IgD-negative memory B cell (primary cell): ENCODE measurements around the gene VWDE. TPM values are rescaled to one million over a fixed set of nuclear protein-coding genes. Genes with fewer than 3 reads are reported as not detected.
A peak's percentile ranks its signal among the peaks of the same experiment; 100 is the strongest.
"Not testable (repeated sequence)": the region's sequence is repeated elsewhere in the genome, so short reads cannot be mapped to it uniquely, and the experiment has no call there.

Experiments
- H3K27ac Mint-ChIP-seq, 3 donors: one replicate each; pipeline ENCODE4 v1.8.0; 2020 to 2022; ENCODE audit warnings: mild to moderate bottlenecking in 3 of 3, mixed read lengths in 3 of 3, moderate library complexity in 1 of 3
- H3K27me3 Mint-ChIP-seq: one replicate; pipeline ENCODE4 v1.8.0; 2021; ENCODE audit warnings: mixed read lengths
- H3K36me3 Mint-ChIP-seq: one replicate; pipeline ENCODE4 v1.8.0; 2020; ENCODE audit warnings: mild to moderate bottlenecking, mixed read lengths
- H3K4me1 Mint-ChIP-seq, 3 donors: one replicate each; pipeline ENCODE4 v1.8.0; 2020 to 2022; ENCODE audit warnings: mixed read lengths in 3 of 3, mild to moderate bottlenecking in 1 of 3
- H3K4me3 Mint-ChIP-seq, 4 donors: one replicate each; pipeline ENCODE4 v1.8.0; 2020 to 2022; ENCODE audit warnings: mild to moderate bottlenecking in 4 of 4, mixed read lengths in 4 of 4, moderate library complexity in 3 of 4
- H3K9me3 Mint-ChIP-seq, 3 donors: one replicate each; pipeline ENCODE4 v1.8.0; 2020 to 2021; ENCODE audit warnings: mixed read lengths in 3 of 3, mild to moderate bottlenecking in 1 of 3
- polyA plus RNA-seq: library from polyadenylated mRNA; unstranded; fragments of 300-500 nt; fragmentation: Illumina TruSeq; gene quantifications from one replicate; pipeline ENCODE4 v1.2.3, GENCODE V29; 2021

Gene VWDE
- not detected for polyA plus RNA-seq

GRCh38 chr7:12403287-12404181, at the start of gene VWDE:
Gene VWDE, minus strand, starts transcription at chr7:12403865. Its CDS starts 149 bp downstream, at chr7:12403716.
- peak within 1 kb of the TSS; percentile 45 to 83 (median 72) for H3K4me3 Mint-ChIP-seq
- H3K9me3 Mint-ChIP-seq: peaks cover 2 to 9% (median 4%) of the 10 kb centered on the region in 3 donors
- peaks cover 17% of the 10 kb centered on the region for H3K27me3 Mint-ChIP-seq
- H3K27ac Mint-ChIP-seq: no peak within 1 kb of the TSS
- H3K4me1 Mint-ChIP-seq: peaks cover 4 to 15% (median 13%) of the 10 kb centered on the region in 3 donors
- no peaks in the 10 kb centered on the region for H3K36me3 Mint-ChIP-seq

DNA sequence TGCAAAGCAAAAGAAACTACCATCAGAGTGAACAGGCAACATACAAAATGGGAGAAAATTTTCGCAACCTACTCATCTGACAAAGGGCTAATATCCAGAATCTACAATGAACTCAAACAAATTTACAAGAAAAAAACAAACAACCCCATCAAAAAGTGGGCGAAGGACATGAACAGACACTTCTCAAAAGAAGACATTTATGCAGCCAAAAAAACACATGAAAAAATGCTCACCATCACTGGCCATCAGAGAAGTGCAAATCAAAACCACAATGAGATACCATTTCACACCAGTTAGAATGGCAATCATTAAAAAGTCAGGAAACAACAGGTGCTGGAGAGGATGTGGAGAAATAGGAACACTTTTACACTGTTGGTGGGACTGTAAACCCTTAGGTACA, 49.5 kb upstream of the VWDE start:
- not testable (repeated sequence) for H3K27ac Mint-ChIP-seq, H3K36me3 Mint-ChIP-seq, H3K9me3 Mint-ChIP-seq, H3K27me3 Mint-ChIP-seq, H3K4me1 Mint-ChIP-seq, H3K4me3 Mint-ChIP-seq

DNA sequence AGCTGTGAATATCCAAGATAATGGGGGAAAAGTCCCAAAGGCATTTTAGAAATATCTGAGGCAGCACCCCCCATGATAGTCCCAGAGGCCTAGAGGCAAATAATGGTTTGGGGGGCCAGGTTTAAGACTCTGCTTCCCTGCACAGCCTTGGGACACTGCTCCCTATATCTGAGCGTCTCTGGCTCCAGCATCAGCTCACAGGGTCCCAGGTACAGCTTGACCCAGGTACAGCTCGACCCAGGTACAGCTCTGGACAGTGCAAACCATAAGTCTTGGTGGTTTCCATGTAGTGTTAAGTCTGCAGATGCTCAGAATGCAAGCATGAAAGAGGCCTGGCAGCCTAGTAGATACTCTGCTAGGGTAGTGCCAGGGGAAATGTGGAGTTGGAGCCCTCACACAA, 47.0 kb upstream of the VWDE start:
- no peaks in the 10 kb centered on the region for H3K27me3 Mint-ChIP-seq
- H3K9me3 Mint-ChIP-seq: peaks cover 0 to 3% (median 0%) of the 10 kb centered on the region in 3 donors
- H3K36me3 Mint-ChIP-seq: no peaks in the 10 kb centered on the region
- H3K4me1 Mint-ChIP-seq: no peaks in the 10 kb centered on the region
- H3K27ac Mint-ChIP-seq: no peak overlapping the region
- no peak overlapping the region for H3K4me3 Mint-ChIP-seq

- no peaks in the 10 kb centered on the region for H3K27me3 Mint-ChIP-seq
- H3K4me3 Mint-ChIP-seq: no peak overlapping the region
- H3K9me3 Mint-ChIP-seq: peaks cover 0 to 3% (median 0%) of the 10 kb centered on the region in 3 donors
- H3K36me3 Mint-ChIP-seq: peaks cover 3% of the 10 kb centered on the region
- no peak overlapping the region for H3K27ac Mint-ChIP-seq
- H3K4me1 Mint-ChIP-seq: no peaks in the 10 kb centered on the region
These were observed 41.1 kb upstream of the VWDE start for GRCh38 chr7:12444785-12445184.

GRCh38 chr7:12440229-12440628, 36.6 kb upstream of the VWDE start:
- Mint-ChIP-seq H3K9me3 (no peaks in the 10 kb centered on the region), H3K27me3 (no peaks in the 10 kb centered on the region), H3K4me1 (no peaks in the 10 kb centered on the region), H3K4me3 (no peak overlapping the region), H3K36me3 (peaks cover 3% of the 10 kb centered on the region), H3K27ac (no peak overlapping the region)

- H3K4me1 Mint-ChIP-seq: no peaks in the 10 kb centered on the region
- H3K9me3 Mint-ChIP-seq: no peaks in the 10 kb centered on the region
- no peaks in the 10 kb centered on the region for H3K27me3 Mint-ChIP-seq
- no peaks in the 10 kb centered on the region for H3K36me3 Mint-ChIP-seq
- H3K27ac Mint-ChIP-seq: no peak overlapping the region
- H3K4me3 Mint-ChIP-seq: no peak overlapping the region
These were observed 33.4 kb upstream of the VWDE start for GRCh38 chr7:12436896-12437535.

- H3K36me3 Mint-ChIP-seq: no peaks in the 10 kb centered on the region
- no peaks in the 10 kb centered on the region for H3K27me3 Mint-ChIP-seq
- no peak overlapping the region for H3K4me3 Mint-ChIP-seq
- H3K4me1 Mint-ChIP-seq: no peaks in the 10 kb centered on the region
- H3K27ac Mint-ChIP-seq: no peak overlapping the region
- H3K9me3 Mint-ChIP-seq: no peaks in the 10 kb centered on the region
These were observed 32.5 kb upstream of the VWDE start for GRCh38 chr7:12436126-12436525.

DNA sequence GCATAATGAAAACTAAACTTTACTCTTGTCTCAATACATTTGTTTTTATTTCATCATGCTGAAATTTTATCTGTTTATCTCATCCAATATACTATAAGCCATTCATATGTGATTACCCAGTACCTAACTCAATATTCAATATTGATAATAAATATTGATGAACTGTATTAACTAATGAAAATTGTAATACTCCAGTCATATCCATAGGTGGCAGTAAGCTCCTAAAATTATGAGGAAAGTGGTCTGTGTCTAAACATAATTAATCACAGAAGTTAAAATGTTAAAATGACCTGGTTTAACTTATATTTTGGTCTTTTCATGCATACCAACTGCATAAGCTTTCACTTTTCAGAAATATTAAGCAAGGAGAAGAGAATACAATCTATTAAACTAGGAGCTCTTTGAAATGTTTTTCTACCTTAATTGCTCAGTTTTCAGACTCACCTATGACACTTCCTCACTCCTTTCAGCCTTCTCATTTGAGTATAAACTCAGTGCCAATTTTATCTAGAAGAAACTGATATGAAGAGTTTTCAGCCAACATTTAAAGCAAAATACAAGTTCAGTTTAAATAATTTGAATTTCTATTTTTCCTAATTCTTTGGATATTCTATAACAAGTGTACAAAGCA, 30.5 kb upstream of the VWDE start:
- Mint-ChIP-seq H3K27ac (no peak overlapping the region), H3K4me1 (no peaks in the 10 kb centered on the region), H3K4me3 (no peak overlapping the region), H3K9me3 (peaks cover 0 to 3% (median 0%) of the 10 kb centered on the region in 3 donors), H3K27me3 (peaks cover 1% of the 10 kb centered on the region), H3K36me3 (no peaks in the 10 kb centered on the region)

DNA sequence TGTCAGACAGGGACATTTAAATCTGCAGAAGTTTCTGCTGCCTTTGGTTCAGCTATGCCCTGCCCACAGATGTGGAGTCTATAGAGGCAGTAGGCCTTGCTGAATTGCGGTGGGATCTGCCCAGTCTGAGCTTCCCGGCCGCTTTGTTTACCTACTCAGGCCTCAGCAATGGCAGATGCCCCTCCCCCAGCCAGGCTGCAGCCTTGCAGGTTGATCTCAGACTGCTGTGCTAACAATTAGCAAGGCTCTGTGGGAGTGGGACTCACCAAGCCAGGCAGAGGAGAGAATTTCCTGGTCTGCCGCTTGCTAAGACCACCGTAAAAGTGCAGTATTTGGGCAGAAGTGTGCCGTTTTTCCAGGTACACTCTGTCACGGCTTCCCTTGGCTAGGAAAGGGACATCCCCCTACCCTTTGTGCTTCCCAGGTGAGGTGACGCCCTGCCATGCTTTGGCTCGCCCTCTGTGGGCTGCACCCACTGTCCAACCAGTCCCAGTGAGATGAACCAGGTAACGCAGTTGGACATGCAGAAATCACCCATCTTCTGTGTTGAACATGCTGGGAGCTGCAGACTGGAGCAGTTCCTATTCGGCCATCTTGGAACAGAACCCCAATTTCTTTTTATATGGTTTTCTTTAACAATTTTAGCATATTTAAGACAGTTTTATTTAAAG, 28.4 kb upstream of the VWDE start:
- H3K36me3 Mint-ChIP-seq: no peaks in the 10 kb centered on the region
- peaks cover 1% of the 10 kb centered on the region for H3K27me3 Mint-ChIP-seq
- no peak overlapping the region for H3K27ac Mint-ChIP-seq
- no peaks in the 10 kb centered on the region for H3K4me1 Mint-ChIP-seq
- no peak overlapping the region for H3K4me3 Mint-ChIP-seq
- H3K9me3 Mint-ChIP-seq: peaks cover 0 to 6% (median 0%) of the 10 kb centered on the region in 3 donors

- Mint-ChIP-seq H3K9me3 (peaks cover 0 to 6% (median 0%) of the 10 kb centered on the region in 3 donors), H3K27ac (no peak overlapping the region), H3K4me3 (no peak overlapping the region), H3K4me1 (no peaks in the 10 kb centered on the region), H3K27me3 (peaks cover 1% of the 10 kb centered on the region), H3K36me3 (no peaks in the 10 kb centered on the region)
These were observed 21.6 kb upstream of the VWDE start for GRCh38 chr7:12425311-12425710.

- Mint-ChIP-seq H3K4me3 (no peak overlapping the region), H3K36me3 (no peaks in the 10 kb centered on the region), H3K4me1 (no peaks in the 10 kb centered on the region), H3K27ac (no peak overlapping the region), H3K27me3 (no peaks in the 10 kb centered on the region), H3K9me3 (peaks cover 0 to 3% (median 0%) of the 10 kb centered on the region in 3 donors)
These were observed 20.5 kb upstream of the VWDE start for GRCh38 chr7:12423997-12424745.

DNA sequence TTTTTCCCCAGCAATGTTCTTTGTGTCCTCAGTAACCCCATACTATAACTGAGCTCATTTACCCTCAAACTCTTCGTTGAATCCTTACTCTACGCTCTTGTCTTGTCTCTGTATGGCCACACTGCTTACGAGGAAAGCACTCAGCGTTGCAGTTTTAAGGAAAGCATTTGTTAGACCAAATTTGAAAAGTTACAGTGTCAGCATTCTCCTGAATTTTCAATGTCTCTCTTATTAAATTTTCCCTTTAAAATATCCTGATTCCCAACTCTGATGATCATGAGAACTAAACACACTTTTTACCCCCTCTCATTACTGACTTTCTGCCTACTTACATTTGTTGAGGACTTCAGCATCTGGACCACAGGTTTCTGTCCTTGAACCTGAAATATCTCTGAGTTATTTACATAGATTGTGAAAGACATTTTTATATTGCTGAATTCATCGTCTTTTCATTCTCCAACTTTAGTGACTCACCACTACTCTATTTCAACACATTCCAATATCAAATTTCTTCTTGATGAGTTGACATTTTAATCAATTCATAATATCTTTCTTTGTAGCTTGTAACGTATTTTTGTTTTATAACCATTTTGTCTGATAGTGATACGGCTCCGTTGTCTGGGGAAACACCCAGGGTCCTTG, 19.8 kb upstream of the VWDE start:
- no peak overlapping the region for H3K27ac Mint-ChIP-seq
- no peaks in the 10 kb centered on the region for H3K4me1 Mint-ChIP-seq
- H3K36me3 Mint-ChIP-seq: no peaks in the 10 kb centered on the region
- H3K9me3 Mint-ChIP-seq: peaks cover 0 to 3% (median 0%) of the 10 kb centered on the region in 3 donors
- no peak overlapping the region for H3K4me3 Mint-ChIP-seq
- H3K27me3 Mint-ChIP-seq: no peaks in the 10 kb centered on the region

GRCh38 chr7:12422554-12423320, 19.1 kb upstream of the VWDE start:
- Mint-ChIP-seq H3K27ac (no peak overlapping the region), H3K9me3 (no peaks in the 10 kb centered on the region), H3K4me1 (no peaks in the 10 kb centered on the region), H3K36me3 (no peaks in the 10 kb centered on the region), H3K4me3 (no peak overlapping the region), H3K27me3 (no peaks in the 10 kb centered on the region)
